SIG-M5 (cell line): ENCODE results near the gene NTPCR.
"Not testable (repeated sequence)": the region's sequence is repeated elsewhere in the genome, so short reads cannot be mapped to it uniquely, and the experiment has no call there.

Experiments
- DNase-seq: peaks from one replicate; lab custom pipeline; 2025; lab: John Stamatoyannopoulos, UW

NTPCR gene

GRCh38 chr1:232927166-232927565, 23.2 kb upstream of the NTPCR start:
- DNase-seq: not testable (repeated sequence)

GRCh38 chr1:232927830-232928505, 22.4 kb upstream of the NTPCR start:
- DNase-seq: no peak

GRCh38 chr1:232932486-232933425, 17.7 kb upstream of the NTPCR start:
- no peak for DNase-seq

- DNase-seq: no peak
These were observed 13.5 kb upstream of the NTPCR start for GRCh38 chr1:232936941-232937340.

- DNase-seq: peak; percentile 92
These were observed 12.6 kb upstream of the NTPCR start for GRCh38 chr1:232937741-232938375.

GRCh38 chr1:232938926-232939325, 11.5 kb upstream of the NTPCR start:
- DNase-seq: no peak

GRCh38 chr1:232939748-232940147, 10.7 kb upstream of the NTPCR start:
- DNase-seq: no peak

GRCh38 chr1:232940262-232940661, 10.1 kb upstream of the NTPCR start:
- DNase-seq: no peak

GRCh38 chr1:232942413-232943294, 7.8 kb upstream of the NTPCR start:
- no peak for DNase-seq

GRCh38 chr1:232943679-232944252, 6.6 kb upstream of the NTPCR start:
- no peak for DNase-seq

- DNase-seq: no peak
These were observed 6.1 kb upstream of the NTPCR start for GRCh38 chr1:232944347-232944746.

GRCh38 chr1:232949636-232950196, 695 bp upstream of the NTPCR start:
- DNase-seq: no peak

GRCh38 chr1:232951180-232951579, 769 bp downstream of the NTPCR start:
- no peak for DNase-seq

- no peak for DNase-seq
These were observed 1.2 kb downstream of the NTPCR start for GRCh38 chr1:232951605-232952004.

GRCh38 chr1:232952514-232953499, 2.4 kb downstream of the NTPCR start:
- DNase-seq: no peak

GRCh38 chr1:232954594-232955365, 4.4 kb downstream of the NTPCR start:
- DNase-seq: no peak

GRCh38 chr1:232956081-232956480, 5.7 kb downstream of the NTPCR start:
- DNase-seq: no peak

GRCh38 chr1:232958067-232958466, 7.7 kb downstream of the NTPCR start:
- no peak for DNase-seq
